H9 (cell line): ENCODE data around the gene SCGN. TPM values are rescaled to one million over a fixed set of nuclear protein-coding genes. Genes with fewer than 3 reads are reported as not detected.

Source experiments
- DNase-seq: peaks from one replicate; pipeline ENCODE4 v3.0.0-alpha.2; 2017
- H2AFZ ChIP-seq: one replicate; pipeline ENCODE4 v1.6.1; 2013; ENCODE audit warnings: mild to moderate bottlenecking, low read length, control low read depth, moderate library complexity
- H2AK5ac ChIP-seq: 2 replicates; pipeline ENCODE4 v1.6.1; 2013; ENCODE audit warnings: low read length, control low read depth, mixed read lengths; ENCODE audit not compliant: insufficient read length
- H2BK120ac ChIP-seq: one replicate; pipeline ENCODE4 v1.6.1; 2013; ENCODE audit warnings: low read depth, mild to moderate bottlenecking, low read length, control low read depth, inconsistent platforms; ENCODE audit not compliant: poor library complexity, severe bottlenecking
- H2BK12ac ChIP-seq: 2 replicates; pipeline ENCODE4 v1.6.1; 2013; ENCODE audit warnings: low read length, control low read depth, mixed read lengths, low read depth; ENCODE audit not compliant: insufficient read length
- H2BK15ac ChIP-seq: 2 replicates; pipeline ENCODE4 v1.6.1; 2013; ENCODE audit warnings: low read depth, low read length, control low read depth
- H2BK20ac ChIP-seq: one replicate; pipeline ENCODE4 v1.6.1; 2013; ENCODE audit warnings: low read depth, mild to moderate bottlenecking, low read length, control low read depth, inconsistent platforms; ENCODE audit not compliant: poor library complexity, severe bottlenecking
- H2BK5ac ChIP-seq: 2 replicates; pipeline ENCODE4 v1.6.1; 2013; ENCODE audit warnings: low read length, control low read depth, mixed read lengths; ENCODE audit not compliant: insufficient read length
- H3K14ac ChIP-seq: 2 replicates; pipeline ENCODE4 v1.6.1; 2013; ENCODE audit warnings: low read length, control low read depth; ENCODE audit not compliant: insufficient read depth
- H3K18ac ChIP-seq: 2 replicates; pipeline ENCODE4 v1.6.1; 2013; ENCODE audit warnings: low read depth, mild to moderate bottlenecking, mixed read lengths, low read length, control low read depth; ENCODE audit not compliant: insufficient read length
- H3K23ac ChIP-seq: 2 replicates; pipeline ENCODE4 v1.6.1; 2013; ENCODE audit warnings: low read length, control low read depth, mixed read lengths, low read depth; ENCODE audit not compliant: insufficient read length
- H3K23me2 ChIP-seq: 2 replicates; pipeline ENCODE4 v1.6.1; 2013; ENCODE audit warnings: low read depth, mild to moderate bottlenecking, mixed read lengths, low read length, control low read depth; ENCODE audit not compliant: insufficient read length, poor library complexity, severe bottlenecking
- H3K27ac ChIP-seq: 2 replicates; pipeline ENCODE4 v1.5.1; 2013; ENCODE audit warnings: low read length, control low read depth, mixed read lengths, low read depth; ENCODE audit not compliant: insufficient read length
- H3K27me3 ChIP-seq: 2 replicates; pipeline ENCODE4 v1.6.1; 2013; ENCODE audit warnings: low read length, control low read depth, inconsistent platforms; ENCODE audit not compliant: insufficient read depth
- H3K4ac ChIP-seq: 2 replicates; pipeline ENCODE4 v1.6.1; 2013; ENCODE audit warnings: low read depth, mild to moderate bottlenecking, control low read depth, inconsistent platforms, low read length, moderate library complexity
- H3K4me1 ChIP-seq: 2 replicates; pipeline ENCODE4 v1.6.1; 2013; ENCODE audit warnings: low read length, control low read depth, inconsistent platforms; ENCODE audit not compliant: insufficient read depth
- H3K4me2 ChIP-seq: 2 replicates; pipeline ENCODE4 v1.6.1; 2013; ENCODE audit warnings: low read length, control low read depth, mixed read lengths; ENCODE audit not compliant: insufficient read length, insufficient read depth
- H3K56ac ChIP-seq: 2 replicates; pipeline ENCODE4 v1.6.1; 2013; ENCODE audit warnings: low read depth, mild to moderate bottlenecking, mixed read lengths, low read length, control low read depth; ENCODE audit not compliant: insufficient read length
- H3K79me1 ChIP-seq: 2 replicates; pipeline ENCODE4 v1.6.1; 2013; ENCODE audit warnings: low read depth, mild to moderate bottlenecking, moderate library complexity, low read length, control low read depth, inconsistent platforms; ENCODE audit not compliant: insufficient read depth, poor library complexity, severe bottlenecking
- H3K79me2 ChIP-seq: 2 replicates; pipeline ENCODE4 v1.6.1; 2013; ENCODE audit warnings: low read length, control low read depth, inconsistent platforms; ENCODE audit not compliant: insufficient read depth
- H3K9ac ChIP-seq: 2 replicates; pipeline ENCODE4 v1.6.1; 2013; ENCODE audit warnings: low read length, control low read depth, mixed read lengths; ENCODE audit not compliant: insufficient read length; ENCODE audit errors: extremely low read depth
- H3K9me3 ChIP-seq: one replicate; pipeline ENCODE4 v1.6.1; 2013; ENCODE audit warnings: low read depth, low read length, inconsistent platforms; ENCODE audit not compliant: control insufficient read depth
- H3T11ph ChIP-seq: one replicate; pipeline ENCODE4 v1.6.1; 2013; ENCODE audit warnings: mild to moderate bottlenecking, low read length, control low read depth, inconsistent platforms
- H4K20me1 ChIP-seq: one replicate; pipeline ENCODE4 v1.6.1; 2013; ENCODE audit not compliant: control insufficient read depth, insufficient read length, insufficient read depth
- H4K5ac ChIP-seq: 2 replicates; pipeline ENCODE4 v1.6.1; 2013; ENCODE audit warnings: low read depth, mild to moderate bottlenecking, mixed read lengths, low read length, control low read depth; ENCODE audit not compliant: insufficient read length
- H4K8ac ChIP-seq: replicated peaks from 2 replicates; pipeline ENCODE4 v1.6.1; 2013; ENCODE audit warnings: low read length, control low read depth, mixed read lengths, low read depth; ENCODE audit not compliant: insufficient read length
- H4K91ac ChIP-seq: 2 replicates; pipeline ENCODE4 v1.6.1; 2013; ENCODE audit warnings: low read depth, mild to moderate bottlenecking, moderate library complexity, mixed read lengths, low read length, control low read depth; ENCODE audit not compliant: insufficient read length
- H3K27ac Mint-ChIP-seq, 3 experiments: 2 replicates in 2 of 3; 3 replicates in 1 of 3; pipeline ENCODE4 v1.8.0; 2020 to 2021; ENCODE audit warnings: mixed read lengths in 3 of 3, mild to moderate bottlenecking in 1 of 3, moderate library complexity in 1 of 3
- H3K27me3 Mint-ChIP-seq: 2 replicates; pipeline ENCODE4 v1.8.0; 2021; ENCODE audit warnings: low read depth, mild to moderate bottlenecking, moderate library complexity, mixed read lengths
- H3K36me3 Mint-ChIP-seq, 3 experiments: 2 replicates in 2 of 3; 3 replicates in 1 of 3; pipeline ENCODE4 v1.8.0; 2020 to 2021; ENCODE audit warnings: low read depth in 3 of 3, mixed read lengths in 3 of 3; ENCODE audit not compliant: insufficient read depth in 1 of 3
- H3K4me1 Mint-ChIP-seq, 2 experiments: 2 replicates each; pipeline ENCODE4 v1.8.0; 2020; ENCODE audit warnings: mixed read lengths in 2 of 2
- H3K4me3 Mint-ChIP-seq, 2 experiments: 2 replicates in 1 of 2; 3 replicates in 1 of 2; pipeline ENCODE4 v1.8.0; 2020 to 2021; ENCODE audit warnings: mild to moderate bottlenecking in 2 of 2, mixed read lengths in 2 of 2, moderate library complexity in 1 of 2
- H3K9me3 Mint-ChIP-seq, 2 experiments: 2 replicates in 1 of 2; 3 replicates in 1 of 2; pipeline ENCODE4 v1.8.0; 2020; ENCODE audit warnings: mild to moderate bottlenecking in 2 of 2, mixed read lengths in 2 of 2, moderate library complexity in 1 of 2
- WGBS: extraction: QIAGEN DNeasy Blood & Tissue Kit; methylation state at CpG from one replicate; pipeline ENCODE4 v1.1.7; 2013; ENCODE audit warnings: missing lambda C conversion rate, low lambda C conversion rate, mixed read lengths; ENCODE audit not compliant: insufficient read length; ENCODE audit errors: extremely low coverage; 5-methylcytosine and 5-hydroxymethylcytosine counted together
- total RNA-seq: library from RNA; stranded (reverse); gene quantifications from 2 replicates; pipeline ENCODE4 v1.2.1, GENCODE V29; 2021
- TF ChIP-seq, protein P1 (sequence below): fragments of 200-600 bp; sonication (generic); conservative IDR thresholded peaks from 3 replicates; pipeline ENCODE4 v1.8.0; 2021; ENCODE audit warnings: antibody characterized with exemption, mild to moderate bottlenecking

The SCGN gene
- total RNA-seq, 1 experiment from 2014 or later: not detected

DNA sequence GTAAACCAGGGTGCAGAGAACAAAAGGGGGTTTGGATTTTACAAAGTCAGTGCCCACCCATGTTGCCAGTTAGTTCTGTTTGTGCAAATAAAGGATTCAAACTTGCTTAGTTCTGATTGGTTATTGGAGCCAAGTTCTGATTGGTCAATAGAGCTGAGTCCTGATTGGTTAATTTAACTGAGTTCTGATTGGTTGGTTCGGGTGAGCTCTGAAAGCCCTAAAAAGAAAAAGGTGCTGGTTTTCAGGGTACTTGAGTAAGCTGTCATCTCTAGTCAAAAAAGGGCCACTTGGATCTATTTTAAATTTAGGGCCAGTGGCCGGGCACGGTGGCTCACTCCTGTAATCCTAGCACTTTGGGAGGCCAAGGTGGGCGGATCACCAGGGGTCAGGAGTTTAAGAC, 47.6 kb downstream of the SCGN start:
- Histone ChIP-seq H3K27me3 (no peaks in the 10 kb centered on the region), H2BK12ac (no peak overlapping the region), H3K4ac (no peak overlapping the region), H4K91ac (no peak overlapping the region), H2AK5ac (no peak overlapping the region), H2BK20ac (no peak overlapping the region), H4K5ac (no peak overlapping the region), H3K9me3 (no peaks in the 10 kb centered on the region), H3K56ac (no peak overlapping the region), H2BK120ac (no peak overlapping the region), H3K79me1 (no peaks in the 10 kb centered on the region), H3K18ac (no peak overlapping the region), H3K9ac (no peak overlapping the region), H2BK5ac (no peak overlapping the region), H3T11ph (no peak overlapping the region), H3K27ac (no peak overlapping the region), H3K23me2 (no peaks in the 10 kb centered on the region), H4K8ac (no peak overlapping the region), H3K79me2 (no peaks in the 10 kb centered on the region), H3K4me2 (no peak overlapping the region), H3K14ac (no peak overlapping the region), H2BK15ac (no peak overlapping the region), H4K20me1 (no peaks in the 10 kb centered on the region), H3K4me1 (no peaks in the 10 kb centered on the region), H2AFZ (no peak overlapping the region), H3K23ac (no peak overlapping the region)
- Mint-ChIP-seq H3K4me1 (no peaks in the 10 kb centered on the region), H3K4me3 (no peak overlapping the region), H3K36me3 (no peaks in the 10 kb centered on the region), H3K9me3 (no peaks in the 10 kb centered on the region; a peak in 1 of 5 replicates), H3K27me3 (0 out of 2 replicates have a peak, but pooled peaks cover 2% of the 10 kb centered on the region), H3K27ac (no peak overlapping the region)
- no peak for DNase-seq
- TF ChIP-seq, protein P1, sequence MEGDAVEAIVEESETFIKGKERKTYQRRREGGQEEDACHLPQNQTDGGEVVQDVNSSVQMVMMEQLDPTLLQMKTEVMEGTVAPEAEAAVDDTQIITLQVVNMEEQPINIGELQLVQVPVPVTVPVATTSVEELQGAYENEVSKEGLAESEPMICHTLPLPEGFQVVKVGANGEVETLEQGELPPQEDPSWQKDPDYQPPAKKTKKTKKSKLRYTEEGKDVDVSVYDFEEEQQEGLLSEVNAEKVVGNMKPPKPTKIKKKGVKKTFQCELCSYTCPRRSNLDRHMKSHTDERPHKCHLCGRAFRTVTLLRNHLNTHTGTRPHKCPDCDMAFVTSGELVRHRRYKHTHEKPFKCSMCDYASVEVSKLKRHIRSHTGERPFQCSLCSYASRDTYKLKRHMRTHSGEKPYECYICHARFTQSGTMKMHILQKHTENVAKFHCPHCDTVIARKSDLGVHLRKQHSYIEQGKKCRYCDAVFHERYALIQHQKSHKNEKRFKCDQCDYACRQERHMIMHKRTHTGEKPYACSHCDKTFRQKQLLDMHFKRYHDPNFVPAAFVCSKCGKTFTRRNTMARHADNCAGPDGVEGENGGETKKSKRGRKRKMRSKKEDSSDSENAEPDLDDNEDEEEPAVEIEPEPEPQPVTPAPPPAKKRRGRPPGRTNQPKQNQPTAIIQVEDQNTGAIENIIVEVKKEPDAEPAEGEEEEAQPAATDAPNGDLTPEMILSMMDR: no peak
- no CpG with 5 or more reads among the region's 4 CpGs for WGBS
